K562 (cell line): ENCODE results near the gene PIGK. TPM values are rescaled to one million over a fixed set of nuclear protein-coding genes. Genes with fewer than 3 reads are reported as not detected.

ENCODE experiments used
- ATAC-seq: fragments of 200-7000 bp; cut with Tn5 transposase; 3 replicates; pipeline ENCODE4 v1.9.1; 2020; ENCODE audit warnings: moderate library complexity
- BruUV-seq: library from RNA; stranded (reverse); fragments of 400-500 nt; replicated peaks from 2 replicates; lab custom pipeline; 2021; lab: Mats Ljungman, UMichigan
- CTCF ChIA-PET: fragments of 300-600 bp; formaldehyde crosslinking; extraction: SDS; loops from one replicate; lab custom pipeline; 2021; ENCODE audit warnings: low intra/inter-chr PET ratio; lab: Yijun Ruan, JAX
- POLR2A ChIA-PET: fragments of 300-600, 350-650 bp; sonication (Branson Sonifier 250); formaldehyde crosslinking; extraction: SDS; loops from one replicate; lab custom pipeline; 2021; ENCODE audit warnings: antibody characterized with exemption, inconsistent platforms; lab: Yijun Ruan, JAX
- DNase-seq, 4 experiments: peaks; one replicate each; pipeline versions ENCODE4 v3.0.0 to v3.0.0-alpha.2; 2011 to 2018; ENCODE audit warnings: low spot score in 3 of 4, mixed read lengths in 3 of 4; ENCODE audit errors: extremely low read depth in 1 of 4
- FAIRE-seq: peaks from 2 replicates; lab custom pipeline; 2011; peaks lifted over from hg19 to GRCh38; lab: Jason Lieb, UNC
- H2AFZ ChIP-seq: 2 replicates; pipeline ENCODE4 v1.6.0; 2011; ENCODE audit warnings: low read depth, low read length, control low read depth, inconsistent platforms
- H3K27ac ChIP-seq: fragments of 200-600 bp; 3 replicates; pipeline ENCODE4 v1.8.0; 2011; ENCODE audit warnings: low read depth, mild to moderate bottlenecking, control low read depth, inconsistent platforms, low read length, moderate library complexity, mixed read lengths; ENCODE audit errors: extremely low read depth
- H3K27me3 ChIP-seq, 2 experiments: fragments of 300-600 bp in 1 of 2; 2 replicates in 1 of 2; 3 replicates in 1 of 2; pipeline versions ENCODE4 v1.6.0 to v1.8.0; 2011; ENCODE audit warnings: inconsistent platforms in 2 of 2, low read length in 2 of 2, mild to moderate bottlenecking in 1 of 2, mixed read lengths in 1 of 2, moderate library complexity in 1 of 2; ENCODE audit not compliant: control insufficient read depth in 2 of 2, insufficient read depth in 2 of 2
- H3K36me3 ChIP-seq: fragments of 300-600 bp; 3 replicates; pipeline ENCODE4 v1.8.0; 2011; ENCODE audit warnings: mild to moderate bottlenecking, low read length, inconsistent platforms; ENCODE audit not compliant: control insufficient read depth, insufficient read depth
- H3K4me1 ChIP-seq, 2 experiments: fragments of 200-600 bp in 1 of 2; replicated peaks in 1 of 2; 2 replicates in 1 of 2; 3 replicates in 1 of 2; pipeline versions ENCODE4 v1.5.1 to v1.8.0; 2011; ENCODE audit warnings: inconsistent platforms in 2 of 2, low read length in 2 of 2, mild to moderate bottlenecking in 1 of 2, mixed read lengths in 1 of 2, moderate library complexity in 1 of 2; ENCODE audit not compliant: control insufficient read depth in 2 of 2, insufficient read depth in 2 of 2
- H3K4me2 ChIP-seq: 2 replicates; pipeline ENCODE4 v1.6.1; 2011; ENCODE audit warnings: low read length, control low read depth, inconsistent platforms, mixed read lengths; ENCODE audit not compliant: insufficient read depth
- H3K4me3 ChIP-seq: fragments of 200-600 bp; sonication (generic), shearing (Covaris generic); 2 replicates; pipeline ENCODE4 v1.5.1; 2016; ENCODE audit warnings: control low read depth, inconsistent platforms
- H3K79me2 ChIP-seq: fragments of 200-600 bp; 3 replicates; pipeline ENCODE4 v1.8.0; 2011; ENCODE audit warnings: low read length, inconsistent platforms; ENCODE audit not compliant: control insufficient read depth, insufficient read depth
- H3K9ac ChIP-seq, 2 experiments: 2 replicates each; pipeline versions ENCODE4 v1.6.0 to v1.6.1; 2011; ENCODE audit warnings: low read depth in 2 of 2, low read length in 2 of 2, control low read depth in 1 of 2, inconsistent platforms in 1 of 2, mild to moderate bottlenecking in 1 of 2, mixed read lengths in 1 of 2; ENCODE audit not compliant: insufficient read depth in 1 of 2
- H3K9me1 ChIP-seq: one replicate; pipeline ENCODE4 v1.6.0; 2011; ENCODE audit warnings: inconsistent platforms, mild to moderate bottlenecking, low read length, moderate library complexity; ENCODE audit not compliant: control insufficient read depth, insufficient read depth
- H3K9me3 ChIP-seq: replicated peaks from 2 replicates; pipeline ENCODE4 v1.5.1; 2011; ENCODE audit warnings: low read depth, low read length, inconsistent platforms; ENCODE audit not compliant: control insufficient read depth, insufficient read depth
- H4K20me1 ChIP-seq: replicated peaks from 2 replicates; pipeline ENCODE4 v1.6.1; 2011; ENCODE audit warnings: low read length, inconsistent platforms, mixed read lengths; ENCODE audit not compliant: control insufficient read depth, insufficient read depth
- ADNP ChIP-seq: fragments of 200-800 bp; sonication (Bioruptor generic); IDR thresholded peaks from 2 replicates; pipeline ENCODE4 v1.6.1; 2016; ENCODE audit warnings: missing genetic modification characterization, missing compliant biosample characterization
- CC2D1A ChIP-seq: fragments of 450-650 bp; IDR thresholded peaks from 2 replicates; pipeline ENCODE4 v1.6.1; 2017; ENCODE audit warnings: mild to moderate bottlenecking
- CHCHD3 ChIP-seq: fragments of 250-450 bp; sonication (Bioruptor Pico); IDR thresholded peaks from 2 replicates; pipeline ENCODE4 v2.1.2; 2022; ENCODE audit warnings: mild to moderate bottlenecking
- HNRNPK ChIP-seq: fragments of 200-400 bp; formaldehyde crosslinking; IDR thresholded peaks from one replicate; pipeline ENCODE4 v1.6.1; 2018; ENCODE audit warnings: mild to moderate bottlenecking, low read depth, low read length; ENCODE audit not compliant: poor library complexity, severe bottlenecking
- MECOM ChIP-seq: fragments of 250-450 bp; sonication (Bioruptor Pico); IDR thresholded peaks from 2 replicates; pipeline ENCODE4 v1.8.0; 2022; ENCODE audit warnings: inconsistent platforms
- MTA1 ChIP-seq: fragments of 450-650 bp; IDR thresholded peaks from 2 replicates; pipeline ENCODE4 v1.6.1; 2017; ENCODE audit warnings: borderline replicate concordance
- NFRKB ChIP-seq: fragments of 450-650 bp; IDR thresholded peaks from 2 replicates; pipeline ENCODE4 v1.6.1; 2016; ENCODE audit warnings: low read depth
- RBM15 ChIP-seq: fragments of 200-400 bp; formaldehyde crosslinking; IDR thresholded peaks from 2 replicates; pipeline ENCODE4 v1.6.1; 2018; ENCODE audit warnings: mild to moderate bottlenecking, low read length, moderate library complexity; ENCODE audit not compliant: insufficient read depth
- SP2 ChIP-seq: IDR thresholded peaks from 2 replicates; pipeline ENCODE4 v1.6.1; 2011; ENCODE audit warnings: mild to moderate bottlenecking, low read depth, low read length, moderate library complexity; ENCODE audit not compliant: poor library complexity, severe bottlenecking; ENCODE audit errors: extremely low read depth
- ZNF24 ChIP-seq: fragments of 450-650 bp; IDR thresholded peaks from 2 replicates; pipeline ENCODE4 v1.6.1; 2016
- WGBS: fragments of 100-300 bp; shearing (Covaris generic); methylation state at CpG from one replicate; pipeline ENCODE4 v1.1.6; 2016; ENCODE audit warnings: low coverage, mixed read lengths; ENCODE audit not compliant: insufficient coverage; ENCODE audit errors: missing lambda C conversion rate; 5-methylcytosine and 5-hydroxymethylcytosine counted together
- in situ Hi-C: fragments of 300-500 bp; cut with MboI; formaldehyde crosslinking; loops from 4 replicates; pipeline ENCODE4 v1.15.0; 2018; ENCODE audit warnings: inconsistent platforms, mixed read lengths
- intact Hi-C: fragments of 100-400 bp; cut with micrococcal nuclease; formaldehyde crosslinking; loops from 2 replicates; pipeline ENCODE4 v1.14.2; 2022
- polyA plus RNA-seq, 8 experiments: library from polyadenylated mRNA; depleted of rRNA in 4 of 8; stranded (reverse) in 5 of 8; unstranded in 3 of 8; fragments of >200 nt; fragmentation: Nextera tagmentation in 2 of 8; fragmentation: Illumina TruSeq in 1 of 8; extraction: Ambion mirVana in 2 of 8; extraction: Trizol in 1 of 8; gene quantifications; 2 replicates each; pipeline versions ENCODE4 v1.2.1 to v1.2.3, GENCODE V29; 2011 to 2014; ENCODE audit warnings: inconsistent platforms in 1 of 8, missing spikeins in 1 of 8
- total RNA-seq, 7 experiments: library from RNA; depleted of rRNA in 6 of 7; stranded (reverse); fragments of >200 nt in 6 of 7; fragmentation: Illumina TruSeq in 2 of 7; extraction: Trizol in 2 of 7; gene quantifications; 2 replicates each; pipeline versions ENCODE4 v1.2.1 to v1.2.3, GENCODE V29; 2011 to 2021; ENCODE audit warnings: low replicate concordance in 1 of 7

PIGK gene
- total and polyA plus RNA-seq, 9 of the 15 experiments (the other 6 are each of a cell fraction or from before 2014, with no cell fraction given), result 15.7 to 59.5 (median 29.9) TPM

DNA sequence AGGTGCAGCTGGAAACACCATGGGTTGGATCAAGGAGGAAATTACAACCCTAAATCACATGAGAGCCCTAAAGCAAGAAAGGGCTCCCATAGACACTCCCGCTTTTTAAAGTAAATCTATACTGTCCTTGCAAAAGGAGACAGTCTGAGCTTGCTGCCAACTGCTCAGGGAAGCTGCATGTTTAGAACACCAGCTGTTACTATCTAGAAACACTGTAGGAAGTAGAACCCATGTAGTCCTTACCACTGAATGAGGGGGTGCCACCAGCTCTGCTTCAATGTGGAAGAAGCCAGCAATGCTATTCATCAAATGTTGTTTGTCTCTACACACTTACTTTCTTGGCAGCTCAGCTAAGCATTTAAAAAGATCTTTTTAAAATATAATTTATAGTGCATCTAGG, 79.8 kb downstream of the PIGK start:
- H2AFZ ChIP-seq, result no peak overlapping the region
- H3K79me2 ChIP-seq, result no peaks in the 10 kb centered on the region
- 100% methylated on average over 1 of the region's 1 CpG for WGBS
- POLR2A ChIA-PET, result interaction anchor here (0.9 kb wide), 1 partner anchor 17 kb away, joined by 3 read pairs; no protein-coding TSS in a partner anchor
- H3K9me3 ChIP-seq, result no peaks in the 10 kb centered on the region
- H3K27ac ChIP-seq, result no peak overlapping the region
- no peaks in the 10 kb centered on the region for H3K36me3 ChIP-seq
- no peaks in the 10 kb centered on the region for H3K9me1 ChIP-seq
- FAIRE-seq (no peak), DNase-seq (no peak), ATAC-seq (no peak)
- TF ChIP-seq CHCHD3 (no peak), ZNF24 (no peak), MTA1 (no peak), HNRNPK (no peak), MECOM (CRISPR knock-in tag) (no peak), RBM15 (no peak), ADNP (tag) (no peak), SP2 (no peak), CC2D1A (no peak), NFRKB (no peak)
- H3K4me2 ChIP-seq, result no peak overlapping the region
- BruUV-seq, result no TSS peak
- CTCF ChIA-PET, result no interaction called here
- H3K9ac ChIP-seq, result no peak overlapping the region
- no peaks in the 10 kb centered on the region for H3K4me1 ChIP-seq
- H4K20me1 ChIP-seq, result no peaks in the 10 kb centered on the region
- intact Hi-C loops, result no loop called here
- in situ Hi-C loops, result no loop called here
- H3K27me3 ChIP-seq, result no peaks in the 10 kb centered on the region
- no peak overlapping the region for H3K4me3 ChIP-seq
